ENCODE measurements around the gene DHRS13.
A peak's percentile ranks its signal among the peaks of the same experiment; 100 is the strongest.

The DHRS13 gene

GRCh38 chr17:28856028-28856574, 46.8 kb downstream of the DHRS13 start:
- no peak for DNase-seq

- no peak for DNase-seq
Observed at GRCh38 chr17:28855336-28855679, 47.6 kb downstream of the DHRS13 start.

- DNase-seq, result peak; percentile 88
Observed at GRCh38 chr17:28854457-28855335, 48.2 kb downstream of the DHRS13 start, which contains the start of gene ERAL1. ERAL1 (plus strand) TSS chr17:28855016; CDS start chr17:28855035, 19 bp downstream.

- no peak for DNase-seq
Observed at GRCh38 chr17:28853295-28853694, 49.6 kb downstream of the DHRS13 start.

- no peak for DNase-seq
Observed at GRCh38 chr17:28849281-28849680, 53.6 kb downstream of the DHRS13 start.

- DNase-seq, result peak; percentile 85
Observed at GRCh38 chr17:28848667-28849066, 54.2 kb downstream of the DHRS13 start.
